A172 (cell line): Measurements from ENCODE around the gene MT1B. TPM values are rescaled to one million over a fixed set of nuclear protein-coding genes. Genes with fewer than 3 reads are reported as not detected.
"Not testable (repeated sequence)": the region's sequence is repeated elsewhere in the genome, so short reads cannot be mapped to it uniquely, and the experiment has no call there.

ENCODE experiments used
- DNase-seq: peaks from one replicate; pipeline ENCODE4 v3.0.0-alpha.2; 2015; ENCODE audit warnings: low spot score
- total RNA-seq: library from RNA; depleted of rRNA; stranded (reverse); fragments of >200 nt; shearing (Covaris generic); gene quantifications from 2 replicates; pipeline ENCODE4 v1.2.3, GENCODE V29; 2014

The MT1B gene
- total RNA-seq, 1 experiment from 2014 or later: not detected

DNA sequence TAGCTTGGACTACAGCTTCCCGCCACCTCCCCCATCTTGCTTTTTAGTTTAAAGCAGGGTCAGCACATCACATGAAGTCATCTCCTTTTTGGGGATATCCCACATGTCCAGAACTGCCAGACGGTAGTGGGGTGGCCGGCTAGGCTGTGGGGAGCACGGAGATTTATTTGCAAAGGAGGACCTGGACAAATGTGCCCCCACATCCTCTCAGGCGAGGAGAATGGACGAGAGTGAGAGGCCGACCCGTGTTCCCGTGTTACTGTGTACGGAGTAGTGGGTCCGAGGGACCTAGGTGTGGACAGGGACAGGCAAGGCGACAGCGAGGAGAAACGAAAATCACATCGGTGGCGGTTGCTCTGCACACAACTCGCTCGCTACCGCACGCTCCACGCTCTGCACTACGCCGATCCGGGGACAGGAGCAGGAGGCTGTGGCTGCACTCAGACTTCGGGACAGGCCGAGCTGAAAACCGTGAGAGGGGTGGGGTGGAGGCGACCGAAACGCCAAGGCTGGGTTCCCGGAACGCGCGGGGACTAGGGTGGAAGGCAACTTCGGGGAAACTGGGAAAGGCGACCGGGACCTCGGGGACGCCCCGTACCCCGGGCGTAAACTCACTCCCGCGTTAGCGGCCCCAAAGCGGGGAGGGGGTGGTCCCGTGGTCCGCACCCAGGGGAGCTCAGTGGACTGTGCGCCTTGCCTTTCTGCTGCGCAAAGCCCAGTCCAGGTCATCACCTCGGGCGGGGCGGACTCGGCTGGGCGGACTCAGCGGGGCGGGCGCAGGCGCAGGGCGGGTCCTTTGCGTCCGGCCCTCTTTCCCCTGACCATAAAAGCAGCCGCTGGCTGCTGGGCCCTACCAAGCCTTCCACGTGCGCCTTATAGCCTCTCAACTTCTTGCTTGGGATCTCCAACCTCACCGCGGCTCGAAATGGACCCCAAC is 13.6 kb upstream of the MT1B start, which contains the start of gene MT1A:
MT1A (plus strand) TSS at position 853 of the 937 bp plus-strand sequence; CDS start at position 926, 73 bp downstream.
- no peak for DNase-seq

DNA sequence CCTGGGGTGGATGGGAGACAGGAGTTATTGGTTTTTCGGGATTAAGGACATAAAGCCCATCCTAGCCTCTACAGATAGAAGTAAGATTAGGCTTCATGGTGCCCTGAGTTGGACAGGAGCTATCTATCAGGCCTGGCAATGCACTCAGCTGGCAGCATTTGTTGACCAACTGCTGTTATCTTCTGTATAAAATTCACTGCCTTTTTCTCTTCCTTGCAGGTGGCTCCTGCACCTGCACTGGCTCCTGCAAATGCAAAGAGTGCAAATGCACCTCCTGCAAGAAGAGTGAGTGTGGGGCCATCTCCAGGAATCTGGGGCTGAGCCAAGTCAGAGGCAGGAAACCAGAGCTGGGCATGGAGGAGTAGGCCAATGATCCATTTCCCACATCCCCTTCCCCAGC is 12.6 kb upstream of the MT1B start:
- DNase-seq: no peak

DNA sequence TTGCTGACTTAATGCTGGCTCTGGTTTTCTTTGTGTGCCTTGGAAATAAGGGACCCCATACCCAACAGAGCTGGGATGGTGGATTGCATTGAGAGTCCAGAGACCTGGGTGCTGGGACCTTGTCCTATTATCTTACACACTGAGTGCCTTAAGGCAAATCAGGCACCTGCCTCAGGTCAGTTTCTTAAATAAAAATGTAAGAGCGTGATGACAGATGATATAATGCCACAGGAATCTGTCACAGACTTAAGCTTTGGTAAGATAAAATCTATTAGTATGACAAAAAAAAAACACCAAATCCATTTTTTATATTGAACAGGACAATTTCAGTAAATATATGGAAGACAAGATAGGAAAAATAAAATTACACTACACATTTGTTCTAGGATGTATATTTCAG is 11.6 kb upstream of the MT1B start:
- no peak for DNase-seq

DNA sequence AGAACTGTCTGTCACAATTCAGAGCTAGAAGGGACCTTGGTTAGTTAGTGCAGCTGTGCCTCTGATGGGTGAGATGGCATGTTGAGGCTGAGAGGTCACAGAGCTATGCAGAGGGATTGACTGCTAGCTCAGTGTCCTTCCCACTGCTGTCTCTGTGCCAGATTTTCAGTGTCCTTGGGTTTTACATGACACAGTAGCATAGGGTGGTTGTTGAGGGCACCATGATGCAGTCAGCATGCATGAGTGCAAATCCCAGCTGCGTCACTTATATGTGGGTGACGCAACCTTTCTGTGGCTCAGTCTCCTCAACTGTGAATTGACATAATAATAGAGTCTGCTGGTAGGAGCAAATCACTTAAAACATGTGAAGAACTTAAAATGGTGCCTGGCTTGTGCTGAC is 10.5 kb upstream of the MT1B start:
- no peak for DNase-seq

DNA sequence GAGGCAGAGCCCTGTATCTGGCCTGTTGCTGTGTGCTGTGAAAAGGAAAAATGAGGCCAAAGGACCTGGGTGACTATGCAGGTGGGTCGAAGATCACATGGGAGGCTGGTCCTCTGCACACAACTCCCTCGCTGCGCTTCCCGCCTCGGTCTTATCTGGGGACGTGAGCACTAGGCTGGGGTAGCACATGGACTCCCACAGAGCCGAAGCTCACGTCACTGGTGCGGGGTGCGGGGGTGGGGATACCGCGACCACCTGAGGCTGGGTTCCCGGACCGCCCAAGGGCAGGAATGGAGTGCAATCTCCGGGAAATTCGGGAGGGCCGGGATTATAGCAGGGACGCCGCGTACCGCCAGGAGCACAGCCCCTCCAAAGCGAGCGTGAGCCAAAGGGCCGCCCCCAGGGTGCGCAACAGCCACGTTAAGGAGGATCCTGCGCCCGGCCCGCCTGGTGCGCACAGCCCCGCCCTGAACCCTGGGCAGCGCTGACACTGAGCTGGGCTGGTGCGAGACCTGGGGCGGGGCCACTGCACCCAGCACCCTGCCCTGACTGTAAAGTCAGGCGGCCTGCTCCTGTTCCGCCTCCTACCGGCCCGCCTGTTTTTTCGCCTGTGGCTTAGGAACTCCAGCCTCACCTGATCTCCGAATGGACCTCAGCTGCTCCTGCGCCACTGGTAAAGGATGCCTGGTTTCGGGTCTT is 8.5 kb upstream of the MT1B start:
- DNase-seq: no peak

DNA sequence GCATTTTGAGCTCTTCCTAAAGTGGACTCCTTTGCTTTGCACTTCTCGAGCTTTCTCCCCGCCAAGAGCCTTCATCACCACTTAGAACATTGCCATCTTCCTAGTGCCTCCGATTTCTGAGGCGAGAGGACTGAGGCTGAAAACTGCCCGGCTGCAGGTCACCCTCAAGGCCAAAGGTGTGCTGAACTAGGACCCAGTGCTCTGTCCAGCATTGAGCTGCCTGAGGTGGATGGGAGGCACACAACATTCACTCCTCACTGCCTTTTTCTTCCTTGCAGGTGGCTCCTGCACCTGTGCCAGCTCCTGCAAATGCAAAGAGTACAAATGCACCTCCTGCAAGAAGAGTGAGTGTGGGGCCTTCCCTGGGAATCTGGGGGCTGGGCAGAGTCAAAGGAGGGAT is 7.9 kb upstream of the MT1B start:
- no peak for DNase-seq

DNA sequence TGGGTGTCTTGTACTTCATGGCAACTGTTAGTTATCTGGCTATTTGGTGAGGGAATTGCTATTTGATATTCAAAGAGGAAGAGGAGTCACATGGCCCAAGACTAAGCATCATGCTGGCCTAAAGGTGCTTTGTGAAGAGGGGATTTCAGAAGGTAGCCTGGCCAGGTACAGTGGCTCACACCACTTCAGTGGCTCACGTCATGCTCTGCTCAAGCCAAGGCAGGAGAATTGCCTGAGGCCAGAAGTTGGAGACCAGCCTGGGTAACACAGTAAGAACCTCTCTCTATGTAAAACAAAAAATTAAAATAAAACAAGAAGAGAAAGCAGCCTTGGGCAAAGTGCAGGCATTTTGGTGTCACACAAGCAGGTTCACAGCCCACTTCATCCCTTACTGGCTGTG is 6.4 kb upstream of the MT1B start:
- no peak for DNase-seq

DNA sequence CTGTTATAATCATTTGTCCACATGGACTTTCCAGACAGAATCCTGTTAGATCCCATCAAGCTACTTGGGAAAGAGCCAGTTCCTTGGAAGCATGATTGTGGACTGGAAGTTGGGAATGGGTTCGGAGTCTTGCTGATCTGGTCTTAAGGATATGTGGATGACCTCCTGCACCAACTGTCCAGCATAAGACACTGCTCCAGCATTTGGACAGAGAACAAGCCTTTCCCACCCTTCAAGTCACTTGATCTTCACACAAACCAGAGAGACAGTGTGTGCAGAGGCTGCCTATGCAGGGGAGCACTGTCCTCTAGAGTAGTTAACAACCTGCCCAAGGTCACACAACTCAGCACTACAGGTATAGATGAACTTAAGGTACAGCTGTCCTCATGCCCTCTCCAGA is 5.8 kb upstream of the MT1B start:
- DNase-seq: no peak

DNA sequence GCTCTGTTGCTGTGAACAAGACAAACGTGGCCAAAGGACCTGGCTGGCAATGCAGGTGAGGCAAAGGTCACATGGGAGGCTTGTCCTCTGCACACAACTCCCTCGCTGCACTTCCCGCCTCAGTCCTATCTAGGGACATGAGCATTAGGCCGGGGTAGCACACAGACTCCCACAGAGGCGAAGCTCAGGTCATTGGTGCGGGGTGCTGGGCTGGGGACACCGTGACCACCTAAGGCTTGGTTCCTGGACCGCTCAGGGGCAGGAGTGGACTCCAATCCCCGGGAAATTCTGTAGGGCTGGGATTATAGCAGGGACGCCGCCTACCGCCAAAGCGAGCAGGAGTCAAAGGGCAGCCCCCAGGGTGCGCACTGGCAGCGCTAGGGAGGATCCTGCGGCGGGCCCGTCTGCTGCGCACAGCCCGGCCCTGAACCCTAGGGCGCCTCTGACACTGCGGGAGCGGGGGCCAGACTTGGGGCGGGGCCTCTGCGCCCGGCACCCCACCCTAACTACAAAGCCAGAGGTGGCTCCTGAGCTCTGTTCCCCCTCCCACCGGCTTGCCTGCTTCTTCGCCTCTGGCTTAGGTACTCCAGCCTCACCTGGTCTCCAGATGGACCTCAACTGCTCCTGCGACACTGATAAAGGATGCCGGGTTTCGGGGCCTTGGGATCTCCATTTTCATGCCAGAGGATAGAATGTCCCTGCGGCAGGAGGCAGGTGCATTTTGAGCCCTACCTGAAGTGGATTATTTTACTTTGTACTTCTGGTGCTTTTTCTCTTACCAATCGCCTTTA is 3.9 kb upstream of the MT1B start:
- no peak for DNase-seq

DNA sequence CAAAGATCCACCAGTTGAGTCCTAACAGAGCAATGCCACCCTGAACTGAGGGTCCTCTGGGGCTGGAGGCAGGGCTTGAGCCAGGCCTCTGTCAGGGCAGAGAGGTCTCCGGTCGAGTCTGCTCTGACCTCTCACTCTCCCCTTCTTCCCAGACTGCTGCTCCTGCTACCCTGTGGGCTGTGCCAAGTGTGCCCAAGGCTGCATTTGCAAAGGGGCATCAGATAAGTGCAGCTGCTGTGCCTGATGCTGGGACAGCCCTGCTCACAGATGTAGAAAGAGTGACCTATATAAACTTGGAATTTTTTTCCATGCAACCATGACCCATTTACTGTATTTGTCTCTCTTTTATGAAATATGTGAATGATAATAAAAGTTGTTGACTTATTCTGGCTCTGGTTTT is 2.4 kb upstream of the MT1B start:
- no peak for DNase-seq

DNA sequence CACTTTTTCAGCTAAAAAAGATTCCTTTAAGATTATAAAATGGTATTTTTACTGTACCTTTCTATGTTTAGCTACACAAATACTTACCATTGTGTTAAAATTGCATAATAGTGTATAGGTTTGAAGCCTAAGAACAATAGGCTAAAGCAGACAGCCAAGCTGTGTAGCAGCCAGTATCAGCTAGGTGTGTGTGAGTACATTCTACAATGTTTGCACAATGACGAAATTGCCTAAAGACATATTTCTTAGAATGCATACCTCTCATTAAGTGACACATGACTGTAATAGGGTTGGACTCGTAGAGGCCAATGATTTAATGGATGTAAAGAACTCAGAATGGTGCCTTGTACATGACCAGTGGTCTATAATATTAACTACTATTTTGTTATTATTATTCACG is 1.9 kb upstream of the MT1B start:
- no peak for DNase-seq

DNA sequence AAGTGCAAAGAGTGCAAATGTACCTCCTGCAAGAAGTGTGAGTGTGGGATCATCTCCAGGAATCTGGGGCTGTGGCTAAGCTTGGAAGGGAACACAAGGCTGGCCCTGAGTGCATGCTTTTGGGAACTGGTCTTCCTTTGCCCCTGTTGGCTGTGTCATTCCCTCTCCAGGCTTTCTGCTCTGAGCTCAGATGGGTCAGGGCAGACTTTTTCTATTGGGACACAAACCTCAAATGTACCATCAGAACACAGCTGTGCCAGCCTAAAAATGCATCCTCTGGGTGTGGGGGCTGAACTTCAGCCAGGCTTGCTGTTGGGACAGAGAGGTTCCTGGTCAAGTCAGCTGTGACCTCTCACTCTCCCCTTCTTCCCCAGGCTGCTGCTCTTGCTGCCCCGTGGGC is 914 bp downstream of the MT1B start:
- DNase-seq: no peak

DNA sequence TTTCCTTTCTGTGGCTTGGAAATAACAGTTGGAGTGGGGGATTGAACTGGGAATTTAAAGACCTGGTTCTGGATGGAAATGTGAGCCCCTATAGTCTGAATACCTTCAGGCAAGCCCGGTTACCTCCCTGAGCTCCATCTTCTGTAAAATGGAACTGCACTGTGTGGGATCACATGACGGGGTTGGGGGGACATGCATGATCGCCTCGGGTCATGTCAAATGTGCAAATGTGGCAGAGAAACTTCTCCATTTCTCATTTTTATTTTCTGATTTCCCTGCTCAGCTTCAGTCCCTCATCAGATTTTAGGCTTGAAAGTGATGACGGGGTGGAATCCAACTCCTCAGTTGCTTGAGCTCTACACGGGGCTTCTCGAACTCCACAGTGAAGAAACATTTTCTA is 1.5 kb downstream of the MT1B start:
- no peak for DNase-seq

DNA sequence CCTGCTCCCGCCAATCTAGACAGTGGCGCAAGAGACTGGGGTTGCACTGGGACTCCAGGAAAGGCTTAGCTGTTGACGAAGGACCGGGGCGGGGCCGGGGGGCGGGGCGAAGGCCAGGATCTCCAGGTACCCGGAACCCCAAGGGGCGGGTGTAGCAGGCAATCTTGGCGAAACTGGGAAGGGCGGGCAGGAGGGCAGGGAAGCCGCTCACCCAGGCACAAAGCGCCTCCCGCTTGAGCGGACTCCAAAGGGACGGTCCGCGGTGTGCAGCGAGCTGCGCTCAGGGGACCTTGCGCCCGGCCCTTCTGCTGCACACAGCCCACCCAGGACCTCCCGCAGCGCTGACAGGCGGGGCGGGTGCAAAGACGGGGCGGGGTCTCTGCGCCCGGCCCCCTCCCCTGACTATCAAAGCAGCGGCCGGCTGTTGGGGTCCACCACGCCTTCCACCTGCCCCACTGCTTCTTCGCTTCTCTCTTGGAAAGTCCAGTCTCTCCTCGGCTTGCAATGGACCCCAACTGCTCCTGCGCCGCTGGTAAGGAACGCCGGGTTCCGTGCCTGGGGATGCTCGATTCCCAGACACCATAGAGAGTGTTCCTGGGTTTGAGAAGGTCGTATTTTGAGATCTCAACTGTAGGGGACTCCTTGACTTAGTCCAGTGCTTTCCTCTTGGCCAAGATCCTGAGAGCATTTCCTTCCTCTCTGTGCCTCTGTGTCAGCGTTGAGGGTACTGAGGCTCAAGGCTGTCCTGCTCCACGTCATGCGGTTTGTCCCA is 6.1 kb downstream of the MT1B start, which contains the start of gene MT1F:
MT1F (plus strand) TSS at position 405 of the 772 bp plus-strand sequence; CDS start at position 505, 100 bp downstream.
- no peak for DNase-seq

DNA sequence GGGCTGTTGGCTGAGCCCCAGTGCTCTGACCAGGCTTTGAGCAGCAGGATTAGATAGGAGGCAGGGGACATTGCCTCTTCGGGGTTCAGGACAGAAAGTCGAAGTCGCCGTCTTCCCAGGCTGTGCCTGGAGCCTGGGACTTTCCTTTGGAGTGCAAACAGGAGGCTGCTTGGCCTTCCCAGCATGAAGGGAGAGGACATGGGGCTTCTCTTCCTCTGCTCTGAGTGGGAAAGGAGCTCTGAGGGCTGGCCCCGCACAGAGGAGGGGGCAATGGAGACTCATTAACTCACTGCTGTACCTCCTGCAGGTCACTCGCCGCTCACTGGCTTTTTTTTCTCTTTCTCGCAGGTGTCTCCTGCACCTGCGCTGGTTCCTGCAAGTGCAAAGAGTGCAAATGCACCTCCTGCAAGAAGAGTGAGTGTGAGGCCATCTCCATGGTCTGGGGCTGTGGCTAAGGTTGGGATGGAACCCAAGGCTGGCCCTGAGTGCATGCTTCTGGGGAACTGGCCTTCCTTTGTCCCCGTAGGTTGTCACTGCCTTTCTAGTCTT is 6.7 kb downstream of the MT1B start:
- DNase-seq: no peak

DNA sequence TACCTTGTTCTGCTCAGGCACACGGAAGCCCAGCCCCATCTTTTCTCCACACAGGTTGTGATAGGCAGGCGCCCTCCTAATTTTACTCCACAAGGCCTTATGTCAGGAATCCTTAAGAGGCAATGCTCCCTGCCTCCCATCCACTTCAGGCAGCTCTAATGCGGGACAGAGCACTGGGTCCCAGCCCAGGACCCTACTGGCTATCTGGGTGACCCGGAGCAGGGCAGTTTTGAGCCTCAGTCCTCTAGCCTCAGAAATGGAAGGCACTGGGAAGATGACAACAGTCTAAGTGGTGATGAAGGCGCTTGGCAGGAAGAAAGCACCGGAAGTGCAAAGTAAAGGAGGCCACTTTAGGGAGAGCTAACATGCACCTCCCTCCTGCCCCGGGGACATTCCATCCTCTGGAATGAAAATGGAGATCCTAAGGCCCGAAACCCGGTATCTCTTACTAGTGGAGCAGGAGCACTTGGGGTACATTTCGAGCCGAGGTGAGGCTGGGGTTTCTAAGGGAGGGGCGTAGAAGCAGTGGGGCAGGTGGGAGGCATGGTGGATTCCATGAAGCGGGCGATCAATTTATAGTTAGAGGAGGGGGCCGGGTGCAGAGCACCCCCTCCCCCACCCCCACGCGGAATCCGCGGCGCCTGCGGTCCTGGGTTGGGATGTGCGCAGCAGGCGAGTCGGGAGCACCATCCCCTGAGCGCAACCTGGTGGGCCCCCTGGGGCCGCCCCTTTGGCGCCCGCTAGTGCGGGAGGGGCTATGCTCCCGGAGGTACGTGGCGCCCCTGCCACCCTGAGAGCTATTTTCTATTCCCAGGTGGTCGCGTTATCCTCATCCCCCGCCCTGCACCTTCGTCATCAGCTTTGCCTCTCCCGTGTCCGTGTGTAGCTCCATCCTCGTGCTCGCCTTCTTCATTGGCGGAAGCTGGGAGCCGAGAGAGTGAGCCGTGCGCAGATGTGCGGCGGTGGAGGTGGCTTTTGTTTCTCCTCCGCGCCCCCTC is 11.0 kb downstream of the MT1B start:
- no peak for DNase-seq

DNA sequence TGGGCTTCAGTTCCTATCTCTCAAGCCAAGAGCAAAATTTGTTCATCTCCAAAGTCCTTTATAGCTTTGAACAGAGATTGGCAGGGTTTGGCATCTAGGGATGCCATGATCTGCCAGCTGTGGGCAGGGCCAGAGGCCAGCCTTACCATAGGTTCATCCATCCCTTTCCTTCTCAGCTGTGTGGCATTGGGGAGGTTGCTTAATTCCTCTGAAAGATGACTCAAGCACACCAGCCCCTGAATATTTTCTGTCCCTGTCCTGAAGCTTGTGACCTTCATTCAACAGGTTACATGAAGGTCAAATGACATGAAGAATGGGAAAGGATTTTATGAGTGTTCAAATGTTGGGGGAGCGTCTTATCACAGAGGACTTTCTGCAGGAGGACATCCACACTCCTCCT is 12.8 kb downstream of the MT1B start:
- DNase-seq: no peak

DNA sequence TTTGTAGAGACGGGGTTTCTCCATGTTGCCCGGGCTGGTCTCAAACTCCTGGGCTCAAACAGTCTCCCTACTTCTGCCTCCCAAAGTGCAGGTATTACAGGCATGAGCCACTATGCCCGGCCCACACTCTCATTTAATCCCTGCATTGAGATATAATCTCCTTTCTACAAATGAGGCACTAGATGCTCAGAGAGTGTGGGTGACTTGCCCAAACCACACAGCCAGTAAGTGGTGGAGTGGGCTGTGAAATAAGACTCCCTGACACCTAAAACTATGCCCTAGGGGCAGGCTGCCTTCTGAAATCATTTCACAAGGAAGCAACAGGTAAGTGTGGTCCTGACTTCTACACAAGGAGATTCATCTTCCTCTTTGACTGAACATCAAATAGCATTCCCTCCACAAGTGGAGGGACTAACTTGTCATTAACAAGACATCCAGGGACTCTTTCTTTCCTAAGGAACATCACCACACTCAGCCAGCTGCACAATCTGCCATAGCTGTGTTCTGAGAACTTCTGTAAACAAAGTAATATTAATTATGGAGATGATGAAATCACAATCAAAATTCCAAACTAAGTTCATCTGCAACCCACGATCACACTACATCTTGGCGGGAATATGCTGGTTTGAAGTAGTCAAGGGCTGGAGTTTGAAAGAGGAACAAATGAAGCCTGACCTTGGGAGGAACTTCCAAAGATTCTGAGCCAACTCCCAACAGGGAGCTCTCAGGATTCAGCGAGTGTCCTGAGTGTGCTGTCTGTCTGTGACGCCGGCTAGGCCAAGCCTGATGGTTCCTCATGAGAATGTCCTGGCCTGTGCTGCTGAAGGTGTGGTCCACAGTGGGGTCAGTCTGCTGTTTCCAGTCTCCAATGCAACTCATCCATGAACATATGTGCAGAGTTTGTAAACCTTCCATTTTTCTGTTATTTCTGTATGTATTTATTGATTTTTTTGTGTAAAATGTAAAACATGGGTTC is 13.9 kb downstream of the MT1B start:
- DNase-seq: not testable (repeated sequence)
